HCT116 (cell line): ENCODE measurements around the gene WTAP. TPM values are rescaled to one million over a fixed set of nuclear protein-coding genes. Genes with fewer than 3 reads are reported as not detected.

Source experiments
- ATAC-seq: fragments of 200-7000 bp; cut with Tn5 transposase; 2 replicates; pipeline ENCODE4 v1.9.1; 2020; ENCODE audit warnings: mild to moderate bottlenecking, moderate library complexity
- BruUV-seq: library from RNA; stranded (reverse); fragments of 400-500 nt; replicated peaks from 2 replicates; lab custom pipeline; 2021; lab: Mats Ljungman, UMichigan
- CTCF ChIA-PET: fragments of 300-600 bp; sonication (Branson Sonifier 250); formaldehyde crosslinking; loops from one replicate; lab custom pipeline; 2021; ENCODE audit warnings: antibody characterized with exemption; lab: Charles Lee
- POLR2A ChIA-PET: fragments of 300-600, 350-600 bp; sonication (Branson Sonifier 250); formaldehyde crosslinking; loops from one replicate; lab custom pipeline; 2021; ENCODE audit warnings: antibody characterized with exemption; lab: Charles Lee
- RAD21 ChIA-PET, 2 experiments: fragments of 300-600 bp; sonication (Branson Sonifier 250); formaldehyde crosslinking; loops; one replicate each; lab custom pipeline; 2023; ENCODE audit warnings: low total read pairs in 2 of 2; ENCODE audit not compliant: uncharacterized antibody in 2 of 2, unreplicated experiment in 2 of 2, low non-redundant PET in 1 of 2; lab: Charles Lee
- DNase-seq: peaks from one replicate; pipeline ENCODE4 v3.0.0-alpha.2; 2010; ENCODE audit warnings: low read depth, low spot score
- H2AFZ ChIP-seq: fragments of 200-600 bp; shearing (Covaris generic), sonication (generic); 2 replicates; pipeline ENCODE4 v1.6.1; 2017; ENCODE audit warnings: low read depth, mixed run types, mixed read lengths, antibody characterized with exemption, low read length; ENCODE audit not compliant: poor library complexity, severe bottlenecking
- H3K27ac ChIP-seq: 2 replicates; pipeline ENCODE4 v1.5.1; 2012; ENCODE audit warnings: low read depth, low read length
- H3K27me3 ChIP-seq: fragments of 200-600 bp; sonication (generic); 2 replicates; pipeline ENCODE4 v1.6.1; 2016; ENCODE audit warnings: mixed run types, low read length, mixed read lengths; ENCODE audit not compliant: insufficient read depth
- H3K36me3 ChIP-seq, 2 experiments: fragments of 200-500 bp in 1 of 2; fragments of 200-600 bp in 1 of 2; sonication (Bioruptor generic) in 1 of 2; sonication (generic) in 1 of 2; 2 replicates each; pipeline versions ENCODE4 v1.5.1 to v1.6.1; 2014 to 2016; ENCODE audit warnings: low read length in 2 of 2, inconsistent platforms in 1 of 2, mixed read lengths in 1 of 2, mixed run types in 1 of 2; ENCODE audit not compliant: insufficient read depth in 2 of 2, control insufficient read depth in 1 of 2
- H3K4me1 ChIP-seq, 2 experiments: fragments of 200-600 bp in 1 of 2; sonication (generic) in 1 of 2; 2 replicates each; pipeline versions ENCODE4 v1.5.1 to v1.6.1; 2012 to 2017; ENCODE audit warnings: low read length in 2 of 2, inconsistent platforms in 1 of 2, mild to moderate bottlenecking in 1 of 2, mixed read lengths in 1 of 2, mixed run types in 1 of 2, moderate library complexity in 1 of 2; ENCODE audit not compliant: insufficient read depth in 2 of 2, control insufficient read depth in 1 of 2
- H3K4me2 ChIP-seq: fragments of 200-600 bp; sonication (generic); 2 replicates; pipeline ENCODE4 v1.6.1; 2017; ENCODE audit warnings: mixed run types, low read length, mixed read lengths
- H3K4me3 ChIP-seq, 2 experiments: fragments of 200-600 bp in 1 of 2; sonication (generic) in 1 of 2; replicated peaks in 1 of 2; 2 replicates each; pipeline ENCODE4 v1.5.1; 2011 to 2016; ENCODE audit warnings: low read length in 2 of 2, control low read depth in 1 of 2, low read depth in 1 of 2, mild to moderate bottlenecking in 1 of 2, mixed read lengths in 1 of 2, mixed run types in 1 of 2
- H3K79me2 ChIP-seq: fragments of 200-600 bp; sonication (generic); 2 replicates; pipeline ENCODE4 v1.6.1; 2017; ENCODE audit warnings: mild to moderate bottlenecking, mixed run types, low read length, moderate library complexity, mixed read lengths; ENCODE audit not compliant: insufficient read depth
- H3K9ac ChIP-seq: fragments of 200-600 bp; sonication (generic); 2 replicates; pipeline ENCODE4 v1.6.1; 2016; ENCODE audit warnings: low read length, mixed read lengths
- H3K9me2 ChIP-seq: fragments of 200-600 bp; sonication (generic), shearing (Covaris generic); 2 replicates; pipeline ENCODE4 v1.6.1; 2017; ENCODE audit warnings: mixed run types, mild to moderate bottlenecking, moderate library complexity; ENCODE audit not compliant: insufficient read depth
- H3K9me3 ChIP-seq, 2 experiments: fragments of 200-500 bp in 1 of 2; fragments of 200-600 bp in 1 of 2; sonication (Bioruptor generic) in 1 of 2; sonication (generic) in 1 of 2; 2 replicates each; pipeline ENCODE4 v1.6.1; 2014 to 2017; ENCODE audit warnings: low read length in 2 of 2, mixed read lengths in 2 of 2, inconsistent platforms in 1 of 2, low read depth in 1 of 2, mild to moderate bottlenecking in 1 of 2, mixed run types in 1 of 2, moderate library complexity in 1 of 2; ENCODE audit not compliant: control insufficient read depth in 1 of 2, insufficient read depth in 1 of 2
- H4K20me1 ChIP-seq: fragments of 200-600 bp; sonication (generic), shearing (Covaris generic); 2 replicates; pipeline ENCODE4 v1.6.1; 2017; ENCODE audit warnings: mixed run types, mild to moderate bottlenecking, moderate library complexity; ENCODE audit not compliant: insufficient read depth
- ATF3 ChIP-seq: IDR thresholded peaks from 2 replicates; pipeline ENCODE4 v1.6.1; 2012
- CBX3 ChIP-seq: IDR thresholded peaks from 2 replicates; pipeline ENCODE4 v1.6.1; 2012; ENCODE audit warnings: low read depth
- CEBPB ChIP-seq: IDR thresholded peaks from 2 replicates; pipeline ENCODE4 v1.6.1; 2012; ENCODE audit warnings: low read depth
- CTCF ChIP-seq, 3 experiments: fragments of 200-600 bp in 1 of 3; sonication (generic) in 1 of 3; IDR thresholded peaks in 2 of 3; conservative IDR thresholded peaks in 1 of 3; 2 replicates each; pipeline ENCODE4 v1.5.1; 2012 to 2017; ENCODE audit warnings: low read depth in 2 of 3, low read length in 2 of 3, antibody characterized with exemption in 1 of 3, borderline replicate concordance in 1 of 3, control low read depth in 1 of 3, mild to moderate bottlenecking in 1 of 3, mixed read lengths in 1 of 3, mixed run types in 1 of 3, moderate library complexity in 1 of 3; ENCODE audit not compliant: insufficient read depth in 1 of 3
- EGR1 ChIP-seq: IDR thresholded peaks from 2 replicates; pipeline ENCODE4 v1.6.1; 2012; ENCODE audit warnings: low read depth
- ELF1 ChIP-seq: IDR thresholded peaks from 2 replicates; pipeline ENCODE4 v1.6.1; 2012; ENCODE audit warnings: low read depth, borderline replicate concordance
- EZH2 ChIP-seq: fragments of 200-600 bp; sonication (generic); IDR thresholded peaks from 2 replicates; pipeline ENCODE4 v1.6.1; 2017; ENCODE audit warnings: antibody characterized with exemption, mixed run types
- EZH2phosphoT487 ChIP-seq: fragments of 200-600 bp; IDR thresholded peaks from 2 replicates; pipeline ENCODE4 v1.6.1; 2018; ENCODE audit warnings: antibody characterized with exemption, borderline replicate concordance
- JUND ChIP-seq: IDR thresholded peaks from 2 replicates; pipeline ENCODE4 v1.6.1; 2012
- MAX ChIP-seq: IDR thresholded peaks from 2 replicates; pipeline ENCODE4 v1.6.1; 2012
- POLR2A ChIP-seq: IDR thresholded peaks from 2 replicates; pipeline ENCODE4 v1.7.0; 2011; ENCODE audit warnings: borderline replicate concordance; ENCODE audit not compliant: insufficient read depth, insufficient read length; ENCODE audit errors: extremely low read depth
- RAD21 ChIP-seq: IDR thresholded peaks from 2 replicates; pipeline ENCODE4 v1.6.1; 2012; ENCODE audit warnings: low read depth, mild to moderate bottlenecking
- REST ChIP-seq: IDR thresholded peaks from 2 replicates; pipeline ENCODE4 v1.6.1; 2012; ENCODE audit warnings: low read depth
- SP1 ChIP-seq: IDR thresholded peaks from 2 replicates; pipeline ENCODE4 v1.6.1; 2012; ENCODE audit warnings: low read depth
- SRF ChIP-seq: IDR thresholded peaks from 2 replicates; pipeline ENCODE4 v1.6.1; 2012; ENCODE audit warnings: low read depth
- TCF7L2 ChIP-seq: IDR thresholded peaks from 2 replicates; pipeline ENCODE4 v1.7.0; 2011; ENCODE audit warnings: borderline replicate concordance, inconsistent platforms; ENCODE audit not compliant: insufficient read depth, insufficient read length; ENCODE audit errors: extremely low read depth
- YY1 ChIP-seq: IDR thresholded peaks from 2 replicates; pipeline ENCODE4 v1.6.1; 2011; ENCODE audit warnings: low read length, low read depth, moderate library complexity, mild to moderate bottlenecking; ENCODE audit not compliant: insufficient replicate concordance; ENCODE audit errors: extremely low read depth
- ZBTB33 ChIP-seq: IDR thresholded peaks from 2 replicates; pipeline ENCODE4 v1.6.1; 2011; ENCODE audit warnings: mild to moderate bottlenecking, low read length, moderate library complexity; ENCODE audit not compliant: insufficient replicate concordance; ENCODE audit errors: extremely low read depth
- ZFX ChIP-seq: fragments of 450-650 bp; IDR thresholded peaks from 2 replicates; pipeline ENCODE4 v1.6.1; 2017
- ZNF274 ChIP-seq: fragments of 200-500 bp; sonication (Bioruptor generic); IDR thresholded peaks from 2 replicates; pipeline ENCODE4 v1.6.1; 2014; ENCODE audit warnings: mild to moderate bottlenecking, low read depth, low read length, inconsistent platforms
- intact Hi-C: fragments of 100-400 bp; cut with micrococcal nuclease; formaldehyde crosslinking; loops from 2 replicates; pipeline ENCODE4 v1.10.0; 2022
- total RNA-seq: library from RNA; stranded (reverse); gene quantifications from one replicate; pipeline ENCODE4 v1.2.1, GENCODE V29; 2021; ENCODE audit not compliant: unreplicated experiment

WTAP gene
- total RNA-seq, 1 experiment from 2014 or later, result 88.6 TPM

GRCh38 chr6:159713984-159714383, 13.3 kb upstream of the WTAP start:
- ChIA-PET POLR2A (no interaction called here), RAD21 (no interaction called here), CTCF (no interaction called here)
- no peaks in the 10 kb centered on the region for H3K36me3 ChIP-seq
- H3K9me2 ChIP-seq, result no peaks in the 10 kb centered on the region
- no TSS peak for BruUV-seq
- H3K9me3 ChIP-seq, result no peaks in the 10 kb centered on the region
- TF ChIP-seq SRF (no peak), POLR2A (no peak), ATF3 (no peak), TCF7L2 (no peak), MAX (no peak), EZH2 (no peak), JUND (no peak), REST (no peak), ZFX (no peak), ZBTB33 (no peak), EGR1 (no peak), ZNF274 (no peak), CBX3 (no peak), YY1 (no peak), RAD21 (no peak), SP1 (no peak), EZH2phosphoT487 (no peak), CTCF (IDR thresholded peaks at IDR 0.05 in 2 of 3, conservative IDR thresholded peaks at IDR 0.05 in 1 of 3; ENCODE audit: borderline replicate concordance in 1 of 3, insufficient read depth in 1 of 3, low read depth in 2 of 3, low read length in 2 of 3) (no peak), CEBPB (no peak), ELF1 (no peak)
- H3K4me2 ChIP-seq, result no peak overlapping the region
- no peak overlapping the region for H3K4me3 ChIP-seq
- no peak overlapping the region for H3K9ac ChIP-seq
- H3K27me3 ChIP-seq, result no peaks in the 10 kb centered on the region
- H3K27ac ChIP-seq, result no peak overlapping the region
- intact Hi-C loops, result no loop called here
- ATAC-seq (no peak), DNase-seq (no peak)
- no peaks in the 10 kb centered on the region for H3K4me1 ChIP-seq
- H4K20me1 ChIP-seq, result no peaks in the 10 kb centered on the region
- H2AFZ ChIP-seq, result no peak overlapping the region
- H3K79me2 ChIP-seq, result no peaks in the 10 kb centered on the region
